DMS 273 treated with DMSO at 0.1 percent for 48 hours (cell line): ENCODE data around the gene AXIN2.
A peak's percentile ranks its signal among the peaks of the same experiment; 100 is the strongest.

Source experiments
- DNase-seq: peaks from one replicate; lab custom pipeline; 2025; lab: John Stamatoyannopoulos, UW

The AXIN2 gene

GRCh38 chr17:65556014-65556909, 5.2 kb downstream of the AXIN2 start:
- peak; percentile 20 for DNase-seq

- DNase-seq: no peak
Observed at GRCh38 chr17:65554553-65555223, 6.8 kb downstream of the AXIN2 start.

- no peak for DNase-seq
Observed at GRCh38 chr17:65553646-65554552, 7.5 kb downstream of the AXIN2 start.

DNA sequence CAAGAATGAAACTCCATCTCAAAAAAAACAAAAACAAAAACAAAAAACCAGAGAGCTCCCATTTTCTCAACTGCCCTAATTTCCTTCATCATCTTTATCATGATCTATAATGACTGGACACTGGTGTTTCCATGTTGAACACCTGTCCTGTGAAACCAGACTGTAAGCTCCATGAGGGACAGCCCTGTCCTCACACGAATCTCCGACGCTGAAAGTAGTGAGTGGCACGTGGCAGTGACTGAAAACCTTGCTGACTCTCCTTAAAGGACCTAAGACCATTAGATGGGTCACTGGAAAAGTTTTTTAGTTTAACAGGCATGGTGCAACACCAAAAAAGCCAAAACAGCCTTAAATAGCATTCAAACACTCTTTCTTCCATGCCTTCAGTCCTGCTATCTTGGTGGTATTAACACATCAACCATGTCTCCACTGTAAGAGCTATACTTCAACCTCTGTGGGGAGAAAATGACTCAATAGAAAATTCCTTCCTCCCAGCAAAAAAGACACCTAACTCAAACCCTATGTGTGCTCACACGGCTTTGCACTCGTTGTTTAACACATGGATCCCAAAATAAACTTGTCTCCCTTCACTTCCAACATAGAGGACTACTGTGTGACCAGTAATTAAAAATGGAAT, 8.3 kb downstream of the AXIN2 start:
- DNase-seq: no peak

DNA sequence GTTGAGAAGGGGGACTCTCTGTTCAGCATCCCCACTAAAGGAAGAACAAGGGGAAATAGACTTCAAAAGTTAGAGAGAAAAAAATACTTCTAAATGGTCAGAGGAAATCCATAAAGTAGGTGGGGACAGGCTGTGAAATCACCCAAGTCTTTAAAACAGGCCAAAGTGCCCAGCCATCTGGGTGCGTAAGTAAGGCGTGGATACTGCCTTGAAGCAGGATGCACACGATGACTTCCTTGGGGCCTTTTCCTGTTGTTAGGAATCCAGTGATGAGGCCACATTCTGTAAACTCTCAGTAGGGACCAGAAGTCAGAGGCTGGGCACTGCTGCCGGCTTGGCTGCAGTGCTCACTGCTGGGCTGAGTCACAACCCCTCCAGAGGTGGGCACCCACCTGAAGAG, 9.2 kb downstream of the AXIN2 start:
- no peak for DNase-seq

GRCh38 chr17:65551267-65552040, 10.0 kb downstream of the AXIN2 start:
- no peak for DNase-seq

- DNase-seq: no peak
Observed at GRCh38 chr17:65550758-65551157, 10.7 kb downstream of the AXIN2 start.

DNA sequence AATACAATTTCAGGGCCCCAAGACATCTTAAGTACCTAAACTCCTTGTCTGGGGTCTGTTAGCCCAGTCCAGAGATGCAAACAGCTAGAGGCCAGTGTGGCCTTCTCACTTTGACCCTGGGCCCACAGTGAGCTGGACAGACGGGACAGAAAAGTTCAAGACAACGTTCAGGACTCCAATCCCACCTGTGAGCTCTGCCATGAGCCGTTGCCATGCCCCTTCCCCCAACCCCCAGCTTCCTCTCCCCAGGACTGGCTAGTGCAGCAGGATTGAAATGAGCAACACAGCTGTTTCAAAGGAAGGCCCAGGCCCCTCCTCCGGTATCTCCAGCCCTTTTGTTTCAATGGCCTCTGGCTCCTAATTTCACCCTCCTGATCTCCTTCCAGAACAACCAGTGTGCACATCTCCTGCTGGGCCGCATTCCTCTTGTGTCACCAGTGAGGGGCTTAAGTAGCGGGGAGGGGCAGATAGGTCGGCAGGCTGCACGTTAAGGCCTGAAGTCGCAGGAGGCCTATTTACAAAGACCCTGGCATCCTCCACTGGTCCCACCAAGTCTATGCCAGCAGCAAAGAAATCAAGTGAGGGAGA, 11.3 kb downstream of the AXIN2 start:
- no peak for DNase-seq

DNA sequence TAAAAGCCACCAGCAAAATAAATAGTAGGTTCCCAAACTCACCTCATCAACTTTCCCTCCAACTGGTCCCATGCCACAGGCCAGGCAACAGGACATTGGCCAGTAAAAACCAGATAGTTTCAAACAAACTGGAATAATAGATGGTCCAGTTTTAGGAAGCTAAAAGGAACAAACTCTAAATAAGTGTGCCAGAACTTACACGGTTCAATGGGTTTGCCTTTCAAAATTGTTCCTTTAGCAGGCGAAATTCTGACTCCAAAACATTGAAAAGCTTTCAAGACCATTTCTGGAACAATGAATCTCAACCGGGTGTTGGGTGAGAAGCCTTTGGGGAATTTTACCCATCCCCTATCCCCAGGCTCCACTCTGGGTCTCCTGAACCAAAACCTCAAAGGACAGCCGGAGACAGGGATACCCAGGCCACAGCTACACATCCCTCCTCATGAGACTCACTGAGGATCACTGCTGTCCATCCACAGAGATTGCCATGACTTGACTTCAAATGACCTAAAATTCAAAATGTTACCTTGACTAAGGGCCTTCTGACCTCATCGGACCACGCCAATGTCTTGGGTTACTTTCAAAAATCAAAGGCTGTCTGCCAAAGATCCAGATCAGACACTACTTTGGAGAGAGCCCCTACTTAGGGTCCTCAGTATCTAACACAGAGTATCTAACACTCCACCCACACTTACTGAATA, 13.0 kb downstream of the AXIN2 start:
- no peak for DNase-seq

DNA sequence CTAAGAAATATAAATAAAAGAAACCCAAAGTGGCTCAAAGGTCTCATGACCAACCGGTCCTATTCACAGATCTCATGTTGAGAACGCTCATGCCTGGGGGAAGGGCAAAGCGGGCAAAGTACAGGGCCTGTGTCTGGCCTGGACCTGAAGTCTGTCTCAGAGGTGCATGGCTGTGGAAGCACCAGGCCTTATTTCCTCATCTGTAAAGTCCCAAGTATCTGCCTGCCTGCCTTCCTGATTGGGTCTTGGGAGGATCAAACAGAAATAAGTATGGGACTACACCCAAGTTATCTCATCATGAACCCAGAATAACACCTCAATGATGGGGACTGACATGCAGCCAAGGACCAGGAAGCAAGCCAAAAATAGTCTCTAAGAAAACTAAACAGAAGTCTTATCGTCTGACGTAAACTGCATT, 14.2 kb downstream of the AXIN2 start:
- DNase-seq: no peak

DNA sequence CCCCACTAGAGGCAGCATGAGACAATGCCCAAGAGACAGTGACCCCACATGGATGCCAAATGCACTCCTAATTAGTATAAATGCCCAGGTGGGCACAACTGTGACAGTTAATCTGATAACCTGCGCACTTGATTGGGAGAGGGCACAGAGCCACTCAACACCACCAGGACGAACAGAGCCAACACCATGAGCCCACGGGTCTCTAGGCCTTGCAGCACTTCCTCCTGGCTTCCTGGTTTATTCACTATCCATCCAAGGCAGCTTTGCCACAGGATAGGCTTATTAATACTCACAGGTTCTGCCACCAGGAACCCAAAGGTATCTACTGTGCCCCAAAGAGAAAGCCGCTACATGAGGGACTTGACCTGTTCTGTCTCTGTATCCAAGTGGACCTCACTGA, 14.9 kb downstream of the AXIN2 start:
- no peak for DNase-seq

DNA sequence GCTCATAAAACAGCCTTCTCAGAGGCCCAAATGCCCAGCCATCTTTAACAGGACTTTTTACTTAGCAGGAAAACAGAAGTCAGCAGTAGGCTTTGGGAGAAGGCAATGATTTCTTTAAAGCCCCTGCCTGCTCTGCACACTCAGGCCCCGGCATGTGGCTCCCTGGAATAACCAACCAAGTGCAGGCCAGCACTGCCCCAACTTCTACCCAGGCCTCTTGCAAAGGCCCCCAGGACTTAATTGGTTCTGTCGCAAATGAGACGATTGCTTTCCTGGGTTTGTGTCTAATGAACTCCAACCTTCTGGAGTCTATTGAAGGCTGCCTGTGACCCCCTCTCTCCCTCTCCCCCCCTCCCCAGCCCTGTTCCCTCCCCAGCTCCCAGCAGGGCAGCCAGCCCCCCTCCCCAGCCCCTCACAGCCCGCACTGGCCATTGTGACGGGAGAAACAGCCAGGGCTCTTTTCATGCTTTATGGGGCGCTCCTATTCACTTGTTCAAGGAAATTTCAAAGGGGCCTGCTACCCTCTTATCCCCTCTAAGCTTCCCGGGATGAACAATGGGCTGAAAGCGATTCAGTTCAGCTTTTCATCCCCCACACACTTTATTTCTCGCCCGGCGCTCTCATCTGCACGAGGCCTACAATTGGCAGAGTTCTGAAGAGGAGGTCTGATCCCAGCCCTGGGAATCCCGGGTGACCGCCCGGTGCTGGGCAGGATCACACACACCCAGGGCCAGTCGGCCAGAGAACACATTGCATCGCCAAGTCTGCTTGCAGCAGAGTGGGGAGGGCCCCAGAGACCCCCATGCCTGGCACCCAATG, 15.5 kb downstream of the AXIN2 start:
- no peak for DNase-seq

DNA sequence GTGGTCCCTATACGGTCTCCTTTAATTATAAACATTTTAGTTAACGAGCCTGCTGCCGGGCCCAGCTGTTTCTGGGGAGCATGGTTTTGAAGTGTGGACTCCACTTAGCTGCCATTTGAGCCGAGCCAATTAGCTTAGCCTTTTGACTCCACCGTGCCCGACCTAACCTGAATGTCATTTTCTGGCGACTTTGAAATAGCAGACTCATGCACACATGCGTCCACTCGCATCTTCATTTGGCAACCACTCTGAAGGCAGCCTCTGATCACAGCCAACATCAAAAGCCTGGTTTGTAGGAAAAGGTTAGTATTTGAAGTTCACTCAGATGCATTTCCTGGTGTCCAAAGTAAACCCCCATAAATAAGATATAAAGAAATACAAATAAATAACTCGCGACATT, 16.8 kb downstream of the AXIN2 start:
- DNase-seq: no peak

- DNase-seq: no peak
Observed at GRCh38 chr17:65542610-65543009, 18.8 kb downstream of the AXIN2 start.

DNA sequence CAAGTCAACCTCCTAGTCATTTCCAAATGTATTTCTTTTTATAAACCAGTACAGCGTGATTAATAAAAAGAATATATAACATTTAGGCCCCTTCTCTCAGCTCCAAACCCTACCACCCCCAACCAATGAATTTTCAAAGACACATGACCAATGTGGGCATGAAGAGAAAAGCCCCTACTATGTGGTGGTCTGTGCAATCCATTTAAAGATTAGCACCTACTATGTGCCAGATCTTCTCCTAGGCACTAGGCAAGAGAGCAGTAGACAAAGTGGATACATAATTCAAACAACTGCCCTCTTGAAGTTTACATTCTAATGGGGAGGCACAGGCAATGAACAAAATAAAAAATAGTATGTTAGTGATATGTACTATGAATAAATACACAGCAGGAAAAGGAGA, 19.4 kb downstream of the AXIN2 start:
- no peak for DNase-seq

GRCh38 chr17:65541453-65541852, 20.0 kb downstream of the AXIN2 start:
- no peak for DNase-seq

GRCh38 chr17:65539630-65540266, 21.7 kb downstream of the AXIN2 start:
- DNase-seq: no peak

- no peak for DNase-seq
Observed at GRCh38 chr17:65538675-65539529, 22.5 kb downstream of the AXIN2 start.
